Measurements from ENCODE around the gene MAN2C1. TPM values are rescaled to one million over a fixed set of nuclear protein-coding genes. Genes with fewer than 3 reads are reported as not detected.

The MAN2C1 gene
- total RNA-seq, 1 experiment from 2014 or later, result 148 TPM

- ChIA-PET POLR2A (interaction anchor here (2.0 kb wide), 1 partner anchor 92 kb away, joined by 6 read pairs; no protein-coding TSS in a partner anchor), CTCF (interaction anchor here (0.7 to 2.8 kb wide), 31 partner anchors 10 to 537 kb away, joined by 3 to 25 read pairs (median 6); partner anchors contain the start of genes C15orf39, MAN2C1, PPCDC and RPP25)
- DNase-seq (ENCODE audit: low spot score) (peak; percentile 90), ATAC-seq (peak; percentile 100)
- no peak overlapping the region for H3K4me3 Mint-ChIP-seq
- H3K9me3 Mint-ChIP-seq, result no peaks in the 10 kb centered on the region
- TF ChIP-seq ATF1 (CRISPR knock-in tag; IDR thresholded peaks at IDR 0.05), result no peak
- TF ChIP-seq TP53 (CRISPR knock-in tag; IDR thresholded peaks at IDR 0.05), result no peak
- TF ChIP-seq, protein P1, sequence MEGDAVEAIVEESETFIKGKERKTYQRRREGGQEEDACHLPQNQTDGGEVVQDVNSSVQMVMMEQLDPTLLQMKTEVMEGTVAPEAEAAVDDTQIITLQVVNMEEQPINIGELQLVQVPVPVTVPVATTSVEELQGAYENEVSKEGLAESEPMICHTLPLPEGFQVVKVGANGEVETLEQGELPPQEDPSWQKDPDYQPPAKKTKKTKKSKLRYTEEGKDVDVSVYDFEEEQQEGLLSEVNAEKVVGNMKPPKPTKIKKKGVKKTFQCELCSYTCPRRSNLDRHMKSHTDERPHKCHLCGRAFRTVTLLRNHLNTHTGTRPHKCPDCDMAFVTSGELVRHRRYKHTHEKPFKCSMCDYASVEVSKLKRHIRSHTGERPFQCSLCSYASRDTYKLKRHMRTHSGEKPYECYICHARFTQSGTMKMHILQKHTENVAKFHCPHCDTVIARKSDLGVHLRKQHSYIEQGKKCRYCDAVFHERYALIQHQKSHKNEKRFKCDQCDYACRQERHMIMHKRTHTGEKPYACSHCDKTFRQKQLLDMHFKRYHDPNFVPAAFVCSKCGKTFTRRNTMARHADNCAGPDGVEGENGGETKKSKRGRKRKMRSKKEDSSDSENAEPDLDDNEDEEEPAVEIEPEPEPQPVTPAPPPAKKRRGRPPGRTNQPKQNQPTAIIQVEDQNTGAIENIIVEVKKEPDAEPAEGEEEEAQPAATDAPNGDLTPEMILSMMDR (IDR thresholded peaks at IDR 0.05), result peak; percentile 65
- no peak for TF ChIP-seq ATF6 (CRISPR knock-in tag; IDR thresholded peaks at IDR 0.05)
- TF ChIP-seq, protein P2, sequence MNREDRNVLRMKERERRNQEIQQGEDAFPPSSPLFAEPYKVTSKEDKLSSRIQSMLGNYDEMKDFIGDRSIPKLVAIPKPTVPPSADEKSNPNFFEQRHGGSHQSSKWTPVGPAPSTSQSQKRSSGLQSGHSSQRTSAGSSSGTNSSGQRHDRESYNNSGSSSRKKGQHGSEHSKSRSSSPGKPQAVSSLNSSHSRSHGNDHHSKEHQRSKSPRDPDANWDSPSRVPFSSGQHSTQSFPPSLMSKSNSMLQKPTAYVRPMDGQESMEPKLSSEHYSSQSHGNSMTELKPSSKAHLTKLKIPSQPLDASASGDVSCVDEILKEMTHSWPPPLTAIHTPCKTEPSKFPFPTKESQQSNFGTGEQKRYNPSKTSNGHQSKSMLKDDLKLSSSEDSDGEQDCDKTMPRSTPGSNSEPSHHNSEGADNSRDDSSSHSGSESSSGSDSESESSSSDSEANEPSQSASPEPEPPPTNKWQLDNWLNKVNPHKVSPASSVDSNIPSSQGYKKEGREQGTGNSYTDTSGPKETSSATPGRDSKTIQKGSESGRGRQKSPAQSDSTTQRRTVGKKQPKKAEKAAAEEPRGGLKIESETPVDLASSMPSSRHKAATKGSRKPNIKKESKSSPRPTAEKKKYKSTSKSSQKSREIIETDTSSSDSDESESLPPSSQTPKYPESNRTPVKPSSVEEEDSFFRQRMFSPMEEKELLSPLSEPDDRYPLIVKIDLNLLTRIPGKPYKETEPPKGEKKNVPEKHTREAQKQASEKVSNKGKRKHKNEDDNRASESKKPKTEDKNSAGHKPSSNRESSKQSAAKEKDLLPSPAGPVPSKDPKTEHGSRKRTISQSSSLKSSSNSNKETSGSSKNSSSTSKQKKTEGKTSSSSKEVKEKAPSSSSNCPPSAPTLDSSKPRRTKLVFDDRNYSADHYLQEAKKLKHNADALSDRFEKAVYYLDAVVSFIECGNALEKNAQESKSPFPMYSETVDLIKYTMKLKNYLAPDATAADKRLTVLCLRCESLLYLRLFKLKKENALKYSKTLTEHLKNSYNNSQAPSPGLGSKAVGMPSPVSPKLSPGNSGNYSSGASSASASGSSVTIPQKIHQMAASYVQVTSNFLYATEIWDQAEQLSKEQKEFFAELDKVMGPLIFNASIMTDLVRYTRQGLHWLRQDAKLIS (CRISPR knock-in tag; IDR thresholded peaks at IDR 0.05; ENCODE audit: borderline replicate concordance), result no peak
- no peak for TF ChIP-seq RELA (CRISPR knock-in tag; IDR thresholded peaks at IDR 0.05; ENCODE audit: borderline replicate concordance)
- no peak for TF ChIP-seq SMAD3 (CRISPR knock-in tag; IDR thresholded peaks at IDR 0.05; ENCODE audit: borderline replicate concordance)
- H3K4me1 Mint-ChIP-seq, result 0 out of 2 replicates have a peak, but pooled peaks cover 4% of the 10 kb centered on the region
- no peak overlapping the region for H3K27ac Mint-ChIP-seq
- H3K27me3 Mint-ChIP-seq (ENCODE audit: low read depth), result peaks cover 20% of the 10 kb centered on the region
- no peaks in the 10 kb centered on the region for H3K36me3 Mint-ChIP-seq
Measured at GRCh38 chr15:75307778-75308390, 60.5 kb downstream of the MAN2C1 start.

DNA sequence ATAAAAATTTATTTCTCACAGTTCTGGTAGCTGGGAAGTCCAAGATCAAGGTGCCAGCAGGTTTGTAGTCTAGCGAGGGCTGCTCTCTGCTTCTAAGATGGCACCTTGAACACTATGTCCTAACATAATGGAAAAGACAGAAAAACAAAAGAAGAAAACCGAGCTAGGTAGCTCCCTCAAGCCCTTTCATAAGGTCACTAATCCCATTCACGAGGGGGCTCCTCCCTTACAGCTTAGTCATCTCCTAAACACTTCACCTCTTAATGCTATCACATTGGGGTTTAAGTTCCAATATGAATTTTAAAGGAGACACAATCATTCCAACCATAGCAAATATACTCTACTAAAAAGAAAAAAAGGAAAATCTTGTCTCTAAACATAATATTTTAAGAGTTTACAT is 62.2 kb downstream of the MAN2C1 start:
- Mint-ChIP-seq H3K9me3 (no peaks in the 10 kb centered on the region), H3K4me1 (0 out of 2 replicates have a peak, but pooled peaks cover 4% of the 10 kb centered on the region), H3K4me3 (no peak overlapping the region), H3K27ac (no peak overlapping the region), H3K36me3 (no peaks in the 10 kb centered on the region), H3K27me3 (ENCODE audit: low read depth) (peaks cover 15% of the 10 kb centered on the region)
- ChIA-PET CTCF (no interaction called here), POLR2A (no interaction called here)
- ATAC-seq, result no peak
- no peak for DNase-seq (ENCODE audit: low spot score)
- TF ChIP-seq NR1H2 (CRISPR knock-in tag; IDR thresholded peaks at IDR 0.05) (no peak), SOX15 (CRISPR knock-in tag; IDR thresholded peaks at IDR 0.05) (no peak), E2F1 (CRISPR knock-in tag; IDR thresholded peaks at IDR 0.05) (no peak), HMGA2 (CRISPR knock-in tag; IDR thresholded peaks at IDR 0.05) (no peak), PREB (CRISPR knock-in tag; IDR thresholded peaks at IDR 0.05; ENCODE audit: borderline replicate concordance) (no peak), TCF7 (CRISPR knock-in tag; IDR thresholded peaks at IDR 0.05; ENCODE audit: low read depth) (no peak), CREB1 (CRISPR knock-in tag; IDR thresholded peaks at IDR 0.05) (no peak)
- TF ChIP-seq, protein P3, sequence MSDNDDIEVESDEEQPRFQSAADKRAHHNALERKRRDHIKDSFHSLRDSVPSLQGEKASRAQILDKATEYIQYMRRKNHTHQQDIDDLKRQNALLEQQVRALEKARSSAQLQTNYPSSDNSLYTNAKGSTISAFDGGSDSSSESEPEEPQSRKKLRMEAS (CRISPR knock-in tag; IDR thresholded peaks at IDR 0.05), result no peak

Small RNA genes within 50 kb of the gene (microRNA-seq; reads per million reads assigned to microRNA genes)
- not detected for gene MIR631 (ENCODE audit: borderline number of aligned reads)

Other genes starting within 250 kb of the MAN2C1 start
- 39.9 to 52.8 TPM (median 41.6 TPM) in 3 replicates for gene C15orf39, start 166.7 kb downstream of the MAN2C1 start, total RNA-seq (2021)
- gene GOLGA6C, start 110.3 kb downstream of the MAN2C1 start, total RNA-seq (2021), result 0.52 to 0.60 TPM (median 0.55 TPM) in 3 replicates
- 2.1 to 2.6 TPM (median 2.6 TPM) in 3 replicates for gene GOLGA6D, start 85.8 kb downstream of the MAN2C1 start, total RNA-seq (2021)
- gene COMMD4, start 32.5 kb downstream of the MAN2C1 start, total RNA-seq (2021), result 116 to 140 TPM (median 129 TPM) in 3 replicates
- 24.8 to 25.2 TPM (median 24.9 TPM) in 3 replicates for gene NEIL1, start 21.6 kb downstream of the MAN2C1 start, total RNA-seq (2021)
- gene SIN3A, start 83.1 kb upstream of the MAN2C1 start, total RNA-seq (2021), result 107 to 113 TPM (median 110 TPM) in 3 replicates
- 36.1 to 45.5 TPM (median 36.6 TPM) in 3 replicates for gene PTPN9, start 210.7 kb upstream of the MAN2C1 start, total RNA-seq (2021)